Spleen (tissue), 7 donors: ENCODE results near the gene NCOA3.

ENCODE experiments used
- POLR2A ChIP-seq, 3 donors: fragments of 450-650 bp; IDR thresholded peaks; one replicate each; pipeline ENCODE4 v1.5.1; 2017; ENCODE audit warnings: antibody characterized with exemption in 3 of 3, mild to moderate bottlenecking in 1 of 3
- POLR2AphosphoS5 ChIP-seq, 3 donors: sonication (generic); formaldehyde crosslinking; IDR thresholded peaks; one replicate each; pipeline ENCODE4 v1.5.1; 2017; ENCODE audit warnings: antibody characterized with exemption in 3 of 3
- TF ChIP-seq, protein P1 (sequence below), 11 experiments: fragments of 200-600 bp in 7 of 11; fragments of 450-650 bp in 4 of 11; sonication (generic) in 4 of 11; IDR thresholded peaks in 8 of 11; conservative IDR thresholded peaks in 3 of 11; 1 replicate in 7 of 11; 2 replicates in 4 of 11; pipeline versions ENCODE4 v1.4.0 to v1.8.0; 2016 to 2021; ENCODE audit warnings: antibody characterized with exemption in 11 of 11, inconsistent platforms in 4 of 11, mild to moderate bottlenecking in 1 of 11
- donor health status: DM: no; HTN: no; CAD: no; lungs with moderate emphysema.
- donor health status: DM: no; HTN: no; CAD: no.
- donor health status: DM: no; HTN: no; CAD: no.

GRCh38 chr20:47534405-47534804 is 32.7 kb downstream of the NCOA3 start:
- TF ChIP-seq, protein P1, sequence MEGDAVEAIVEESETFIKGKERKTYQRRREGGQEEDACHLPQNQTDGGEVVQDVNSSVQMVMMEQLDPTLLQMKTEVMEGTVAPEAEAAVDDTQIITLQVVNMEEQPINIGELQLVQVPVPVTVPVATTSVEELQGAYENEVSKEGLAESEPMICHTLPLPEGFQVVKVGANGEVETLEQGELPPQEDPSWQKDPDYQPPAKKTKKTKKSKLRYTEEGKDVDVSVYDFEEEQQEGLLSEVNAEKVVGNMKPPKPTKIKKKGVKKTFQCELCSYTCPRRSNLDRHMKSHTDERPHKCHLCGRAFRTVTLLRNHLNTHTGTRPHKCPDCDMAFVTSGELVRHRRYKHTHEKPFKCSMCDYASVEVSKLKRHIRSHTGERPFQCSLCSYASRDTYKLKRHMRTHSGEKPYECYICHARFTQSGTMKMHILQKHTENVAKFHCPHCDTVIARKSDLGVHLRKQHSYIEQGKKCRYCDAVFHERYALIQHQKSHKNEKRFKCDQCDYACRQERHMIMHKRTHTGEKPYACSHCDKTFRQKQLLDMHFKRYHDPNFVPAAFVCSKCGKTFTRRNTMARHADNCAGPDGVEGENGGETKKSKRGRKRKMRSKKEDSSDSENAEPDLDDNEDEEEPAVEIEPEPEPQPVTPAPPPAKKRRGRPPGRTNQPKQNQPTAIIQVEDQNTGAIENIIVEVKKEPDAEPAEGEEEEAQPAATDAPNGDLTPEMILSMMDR (IDR thresholded peaks at IDR 0.05 in 8 of 11, conservative IDR thresholded peaks at IDR 0.05 in 3 of 11) = no peak
- TF ChIP-seq POLR2A (IDR thresholded peaks at IDR 0.05) = no peak
- no peak for TF ChIP-seq POLR2AphosphoS5 (IDR thresholded peaks at IDR 0.05)
